ENCODE results near the gene NPL. TPM values are rescaled to one million over a fixed set of nuclear protein-coding genes. Genes with fewer than 3 reads are reported as not detected.

Gene NPL
- total and polyA plus RNA-seq, 9 of the 15 experiments (the other 6 are each of a cell fraction or from before 2014, with no cell fraction given), result 9.9 to 22.3 (median 14.2) TPM

DNA sequence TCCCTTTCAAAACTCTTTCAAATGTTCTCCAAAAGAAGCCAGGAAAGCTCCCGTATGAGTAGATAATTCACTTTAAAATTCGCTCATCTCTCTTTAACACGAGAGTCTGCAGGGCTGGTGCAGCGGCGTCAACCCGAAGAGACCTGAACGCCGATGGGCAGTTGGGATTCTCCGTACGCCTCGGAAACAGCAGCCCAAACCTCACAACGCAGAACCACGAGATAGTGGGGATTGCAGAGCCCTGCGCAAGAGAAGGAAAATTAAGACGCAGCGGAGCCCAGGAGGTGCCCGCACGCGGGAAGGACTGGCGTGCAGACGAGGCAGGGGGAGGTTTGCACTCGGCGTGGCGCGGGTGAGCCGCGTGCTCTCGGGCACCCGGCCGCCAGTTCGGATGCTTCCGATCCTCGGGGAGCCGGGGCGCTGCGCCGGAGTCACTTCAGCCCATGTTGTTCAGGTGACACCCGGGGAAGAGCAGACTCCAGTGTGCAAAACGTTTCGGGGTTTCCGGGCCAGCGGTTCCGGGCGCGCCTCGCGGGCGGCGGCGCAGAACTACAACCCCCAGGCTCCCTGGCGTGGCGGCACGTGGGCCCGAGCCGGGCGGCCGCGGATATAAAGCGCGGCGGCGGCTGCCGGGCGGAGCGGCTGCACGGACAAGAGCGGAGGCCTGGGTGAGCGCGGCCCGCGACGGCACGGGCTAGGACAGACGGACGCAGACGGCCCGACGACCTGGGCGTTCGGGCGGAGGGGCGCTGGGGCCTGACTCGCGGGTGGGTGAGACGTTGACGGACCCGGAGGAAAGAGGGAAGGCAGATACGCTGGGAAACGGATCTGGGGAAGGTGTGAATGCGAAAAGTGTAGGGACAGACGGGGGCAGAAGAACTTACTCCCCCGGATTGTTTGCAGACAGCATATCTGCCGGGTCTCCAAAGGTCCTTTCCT is at the start of gene NPL (continued):
- TF ChIP-seq ZBTB8A (IDR thresholded peaks at IDR 0.05; ENCODE audit: partially characterized antibody) (no peak), ZNF212 (CRISPR knock-in tag; IDR thresholded peaks at IDR 0.05) (0 out of 2 replicates have a peak, but pooled peaks have one; percentile 6), ZNF592 (IDR thresholded peaks at IDR 0.05) (peak; percentile 94), ZNF785 (CRISPR knock-in tag; IDR thresholded peaks at IDR 0.05) (no peak), CCAR2 (IDR thresholded peaks at IDR 0.05; ENCODE audit: low read depth, low read length) (no peak), ATF7 (IDR thresholded peaks at IDR 0.05) (peak; percentile 63), PHB (CRISPR knock-in tag; IDR thresholded peaks at IDR 0.05) (no peak), NFATC3 (IDR thresholded peaks at IDR 0.05) (no peak), MBD2 (IDR thresholded peaks at IDR 0.05; ENCODE audit: borderline replicate concordance, low read depth) (no peak), FOXA3 (CRISPR knock-in tag; conservative IDR thresholded peaks at IDR 0.05 in 1 of 2, IDR thresholded peaks at IDR 0.05 in 1 of 2) (peak in 1 of 2 experiments; percentile 54; a peak in 1 of 4 replicates), CHCHD3 (CRISPR knock-in tag; IDR thresholded peaks at IDR 0.05) (no peak), ERF (CRISPR knock-in tag; IDR thresholded peaks at IDR 0.05) (peak; percentile 87; the same call in 1 of the 2 replicates), C11orf30 (IDR thresholded peaks at IDR 0.05; ENCODE audit: low read depth) (no peak)
- TF ChIP-seq, protein P1, sequence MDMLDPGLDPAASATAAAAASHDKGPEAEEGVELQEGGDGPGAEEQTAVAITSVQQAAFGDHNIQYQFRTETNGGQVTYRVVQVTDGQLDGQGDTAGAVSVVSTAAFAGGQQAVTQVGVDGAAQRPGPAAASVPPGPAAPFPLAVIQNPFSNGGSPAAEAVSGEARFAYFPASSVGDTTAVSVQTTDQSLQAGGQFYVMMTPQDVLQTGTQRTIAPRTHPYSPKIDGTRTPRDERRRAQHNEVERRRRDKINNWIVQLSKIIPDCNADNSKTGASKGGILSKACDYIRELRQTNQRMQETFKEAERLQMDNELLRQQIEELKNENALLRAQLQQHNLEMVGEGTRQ (CRISPR knock-in tag; IDR thresholded peaks at IDR 0.05), result peak; percentile 97
- TF ChIP-seq, protein P2, sequence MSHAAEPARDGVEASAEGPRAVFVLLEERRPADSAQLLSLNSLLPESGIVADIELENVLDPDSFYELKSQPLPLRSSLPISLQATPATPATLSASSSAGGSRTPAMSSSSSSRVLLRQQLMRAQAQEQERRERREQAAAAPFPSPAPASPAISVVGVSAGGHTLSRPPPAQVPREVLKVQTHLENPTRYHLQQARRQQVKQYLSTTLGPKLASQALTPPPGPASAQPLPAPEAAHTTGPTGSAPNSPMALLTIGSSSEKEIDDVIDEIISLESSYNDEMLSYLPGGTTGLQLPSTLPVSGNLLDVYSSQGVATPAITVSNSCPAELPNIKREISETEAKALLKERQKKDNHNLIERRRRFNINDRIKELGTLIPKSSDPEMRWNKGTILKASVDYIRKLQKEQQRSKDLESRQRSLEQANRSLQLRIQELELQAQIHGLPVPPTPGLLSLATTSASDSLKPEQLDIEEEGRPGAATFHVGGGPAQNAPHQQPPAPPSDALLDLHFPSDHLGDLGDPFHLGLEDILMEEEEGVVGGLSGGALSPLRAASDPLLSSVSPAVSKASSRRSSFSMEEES (CRISPR knock-in tag; IDR thresholded peaks at IDR 0.05), result peak; percentile 50
- TF ChIP-seq, protein P3, sequence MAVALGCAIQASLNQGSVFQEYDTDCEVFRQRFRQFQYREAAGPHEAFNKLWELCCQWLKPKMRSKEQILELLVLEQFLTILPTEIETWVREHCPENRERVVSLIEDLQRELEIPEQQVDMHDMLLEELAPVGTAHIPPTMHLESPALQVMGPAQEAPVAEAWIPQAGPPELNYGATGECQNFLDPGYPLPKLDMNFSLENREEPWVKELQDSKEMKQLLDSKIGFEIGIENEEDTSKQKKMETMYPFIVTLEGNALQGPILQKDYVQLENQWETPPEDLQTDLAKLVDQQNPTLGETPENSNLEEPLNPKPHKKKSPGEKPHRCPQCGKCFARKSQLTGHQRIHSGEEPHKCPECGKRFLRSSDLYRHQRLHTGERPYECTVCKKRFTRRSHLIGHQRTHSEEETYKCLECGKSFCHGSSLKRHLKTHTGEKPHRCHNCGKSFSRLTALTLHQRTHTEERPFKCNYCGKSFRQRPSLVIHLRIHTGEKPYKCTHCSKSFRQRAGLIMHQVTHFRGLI (CRISPR knock-in tag; IDR thresholded peaks at IDR 0.05), result peak; percentile 76

Measured in K562 (cell line).